ENCODE data around the gene KCTD10.

KCTD10 gene

GRCh38 chr12:109439181-109439580 lies 37.9 kb downstream of the KCTD10 start:
- H3K27ac ChIP-seq, result no peak overlapping the region
- no peak for TF ChIP-seq CTCF (IDR thresholded peaks at IDR 0.05)
- no peak for TF ChIP-seq ZFX (IDR thresholded peaks at IDR 0.05; ENCODE audit: borderline replicate concordance)

- TF ChIP-seq ZFX (IDR thresholded peaks at IDR 0.05; ENCODE audit: borderline replicate concordance) (no peak), CTCF (IDR thresholded peaks at IDR 0.05) (no peak)
- no peak overlapping the region for H3K27ac ChIP-seq
Observed at GRCh38 chr12:109436188-109436560, 40.9 kb downstream of the KCTD10 start.

GRCh38 chr12:109435428-109436187 lies 41.5 kb downstream of the KCTD10 start:
- no peak overlapping the region for H3K27ac ChIP-seq
- TF ChIP-seq CTCF (IDR thresholded peaks at IDR 0.05) (no peak), ZFX (IDR thresholded peaks at IDR 0.05; ENCODE audit: borderline replicate concordance) (no peak)

- TF ChIP-seq ZFX (IDR thresholded peaks at IDR 0.05; ENCODE audit: borderline replicate concordance) (no peak), CTCF (IDR thresholded peaks at IDR 0.05) (no peak)
- no peak overlapping the region for H3K27ac ChIP-seq
Observed at GRCh38 chr12:109434582-109434981, 42.5 kb downstream of the KCTD10 start.

GRCh38 chr12:109433618-109434017 lies 43.5 kb downstream of the KCTD10 start:
- TF ChIP-seq ZFX (IDR thresholded peaks at IDR 0.05; ENCODE audit: borderline replicate concordance), result no peak
- peak; percentile 33 for TF ChIP-seq CTCF (IDR thresholded peaks at IDR 0.05)
- no peak overlapping the region for H3K27ac ChIP-seq

GRCh38 chr12:109432842-109433304 lies 44.2 kb downstream of the KCTD10 start:
- TF ChIP-seq ZFX (IDR thresholded peaks at IDR 0.05; ENCODE audit: borderline replicate concordance) (no peak), CTCF (IDR thresholded peaks at IDR 0.05) (peak; percentile 99)
- no peak overlapping the region for H3K27ac ChIP-seq

GRCh38 chr12:109432431-109432830 lies 44.7 kb downstream of the KCTD10 start:
- H3K27ac ChIP-seq, result no peak overlapping the region
- TF ChIP-seq ZFX (IDR thresholded peaks at IDR 0.05; ENCODE audit: borderline replicate concordance), result no peak
